ENCODE data around the gene PHB1. TPM values are rescaled to one million over a fixed set of nuclear protein-coding genes. Genes with fewer than 3 reads are reported as not detected.

PHB1 gene
- 189 and 234 TPM in 2 replicates for total RNA-seq

DNA sequence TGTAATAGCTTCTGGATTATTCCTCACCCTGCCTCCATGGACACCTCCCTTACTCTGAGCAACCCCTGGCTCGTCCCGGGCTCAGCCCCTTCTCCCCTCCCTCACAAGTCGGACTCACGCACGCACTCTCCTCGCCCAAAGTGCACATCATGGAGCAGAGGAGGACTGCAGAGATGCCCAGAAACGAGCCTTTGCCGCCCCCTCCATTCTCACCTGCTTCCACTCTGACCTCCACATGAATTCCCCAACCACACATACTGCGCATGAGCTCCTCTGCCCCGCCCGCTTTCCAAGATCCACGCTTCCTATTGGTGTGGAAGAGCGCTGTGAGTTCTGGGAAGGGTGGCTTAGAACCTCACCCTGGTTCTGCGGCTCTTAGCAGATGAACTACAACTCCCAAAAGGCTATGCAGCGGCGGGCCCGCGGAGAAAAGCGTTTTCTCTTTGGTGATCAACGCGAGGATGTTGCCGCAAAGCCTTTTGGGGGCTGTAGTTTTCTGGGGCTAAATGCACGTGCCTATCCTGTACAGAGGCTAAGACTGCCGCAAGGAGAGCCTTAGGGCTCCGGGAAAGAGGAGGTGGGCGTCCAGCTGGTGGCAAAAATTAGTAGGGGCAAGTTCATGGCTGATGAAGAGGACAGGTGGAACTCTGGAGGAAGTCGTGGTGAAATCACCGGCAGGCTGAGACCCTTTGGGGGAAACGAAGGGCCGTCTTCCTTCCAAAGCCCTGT lies at the start of gene PHB1:
Gene PHB1, minus strand, starts transcription at position 261 of the 729 bp plus-strand sequence. CDS start 1,618 bp downstream, outside the sequence.

DNA sequence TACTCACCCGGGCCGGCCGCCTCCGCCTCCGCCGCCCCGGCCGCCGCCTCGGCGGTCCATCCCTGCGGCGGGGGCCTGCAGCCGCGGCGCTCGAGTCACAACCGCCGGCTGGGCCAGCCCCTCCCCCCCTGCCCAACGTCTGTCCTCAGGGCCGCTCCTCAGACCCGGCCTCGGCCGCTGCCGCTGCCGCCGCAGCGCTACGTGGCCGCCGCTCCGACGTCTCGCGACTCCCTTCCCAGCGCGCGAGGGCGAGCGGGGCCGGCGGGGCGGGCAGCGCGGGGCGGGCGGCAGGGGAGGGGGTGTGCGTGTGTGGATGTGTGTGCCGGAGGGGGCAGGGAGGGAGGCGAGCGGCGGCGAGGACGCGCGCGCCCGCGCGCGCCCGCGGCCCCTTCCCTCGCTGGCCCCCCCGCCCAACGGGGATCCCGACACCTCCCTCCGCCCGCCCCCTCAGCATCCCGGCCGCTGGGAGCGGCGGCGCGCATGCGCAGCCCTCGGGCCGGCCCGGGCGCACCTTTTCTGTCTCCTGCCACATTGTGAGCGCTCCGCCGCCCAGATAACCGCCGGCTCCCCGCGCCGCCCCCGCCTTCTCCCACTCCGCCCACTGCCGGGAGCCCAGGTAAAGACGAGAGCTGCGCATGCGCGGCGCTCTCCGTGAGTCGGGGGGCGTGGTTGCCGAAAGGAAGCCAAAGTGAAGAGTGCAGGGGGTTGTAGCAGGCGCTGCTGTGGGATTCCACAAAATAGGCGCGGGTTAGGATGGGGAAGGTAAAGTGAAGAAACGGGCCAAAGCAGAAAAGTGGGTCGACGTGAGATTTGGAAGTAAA lies 52.6 kb downstream of the PHB1 start, which contains the start of gene ZNF652:
Gene ZNF652, minus strand, starts transcription at position 349 of the 821 bp plus-strand sequence. CDS start 44,525 bp downstream, outside the sequence.

Other genes starting within 250 kb of the PHB1 start
- gene GNGT2, start 204.3 kb downstream of the PHB1 start, total RNA-seq = 1.3 and 1.7 TPM in 2 replicates
- gene ABI3, start 204.2 kb downstream of the PHB1 start, total RNA-seq = 14.3 and 23.2 TPM in 2 replicates
- 0.19 TPM in 1 of 2 replicates, not detected in the other for gene PHOSPHO1, start 184.1 kb downstream of the PHB1 start, total RNA-seq
- 6.1 and 10.4 TPM in 2 replicates for gene ZNF652, start 52.6 kb downstream of the PHB1 start, total RNA-seq
- gene NGFR, start 80.4 kb upstream of the PHB1 start, total RNA-seq = under 0.01 TPM in 2 replicates
- 0.63 and 1.4 TPM in 2 replicates for gene NXPH3, start 161.0 kb upstream of the PHB1 start, total RNA-seq

Data from endothelial cell of coronary artery (primary cell).